K562 (cell line): ENCODE measurements around the gene C1QTNF2. TPM values are rescaled to one million over a fixed set of nuclear protein-coding genes. Genes with fewer than 3 reads are reported as not detected.

Experiments used
- ARID3B ChIP-seq: fragments of 250-450 bp; sonication (Bioruptor Pico); IDR thresholded peaks from 2 replicates; pipeline ENCODE4 v1.4.0; 2020; ENCODE audit warnings: borderline replicate concordance
- CCNT2 ChIP-seq: IDR thresholded peaks from 2 replicates; pipeline ENCODE4 v1.6.1; 2011; ENCODE audit warnings: borderline replicate concordance, low read depth, mild to moderate bottlenecking, moderate library complexity, mixed read lengths, low read length; ENCODE audit not compliant: insufficient read length; ENCODE audit errors: extremely low read depth
- ELF2 ChIP-seq: fragments of 250-450 bp; sonication (Bioruptor Pico); IDR thresholded peaks from 2 replicates; pipeline ENCODE4 v1.5.0; 2021; ENCODE audit warnings: mild to moderate bottlenecking
- GATA2 ChIP-seq: sonication (generic); formaldehyde crosslinking; IDR thresholded peaks from 2 replicates; pipeline ENCODE4 v1.4.0; 2020; ENCODE audit warnings: mild to moderate bottlenecking, missing genetic modification reagents
- HCFC1 ChIP-seq: IDR thresholded peaks from 2 replicates; pipeline ENCODE4 v1.6.1; 2012; ENCODE audit warnings: low read depth, low read length, improper control_type of control experiment
- HDAC3 ChIP-seq: fragments of 450-650 bp; IDR thresholded peaks from 2 replicates; pipeline ENCODE4 v1.6.1; 2018; ENCODE audit warnings: borderline replicate concordance, mild to moderate bottlenecking, moderate library complexity; ENCODE audit not compliant: partially characterized antibody
- HIVEP1 ChIP-seq: fragments of 250-450 bp; sonication (Bioruptor Pico); IDR thresholded peaks from 2 replicates; pipeline ENCODE4 v1.4.0; 2020; ENCODE audit warnings: mild to moderate bottlenecking
- MAFG ChIP-seq: fragments of 450-650 bp; conservative IDR thresholded peaks from 2 replicates; pipeline ENCODE4 v1.6.1; 2016; ENCODE audit warnings: missing genetic modification characterization, missing compliant biosample characterization
- MAZ ChIP-seq, 2 experiments: fragments of 450-650 bp in 1 of 2; sonication (generic) in 1 of 2; formaldehyde crosslinking; IDR thresholded peaks in 1 of 2; conservative IDR thresholded peaks in 1 of 2; 2 replicates each; pipeline versions ENCODE4 v1.4.0 to v1.5.0; 2020; ENCODE audit warnings: mild to moderate bottlenecking in 1 of 2, missing genetic modification reagents in 1 of 2
- MBD1 ChIP-seq: fragments of 250-450 bp; sonication (Bioruptor Pico); IDR thresholded peaks from 2 replicates; pipeline ENCODE4 v1.8.0; 2022; ENCODE audit warnings: inconsistent platforms
- NFE2L1 ChIP-seq: fragments of 450-650 bp; IDR thresholded peaks from 2 replicates; pipeline ENCODE4 v1.6.1; 2016; ENCODE audit warnings: missing genetic modification characterization, low read depth, mild to moderate bottlenecking, missing compliant biosample characterization, moderate library complexity, borderline replicate concordance
- RB1 ChIP-seq: fragments of 450-650 bp; IDR thresholded peaks from 2 replicates; pipeline ENCODE4 v1.6.1; 2017; ENCODE audit warnings: low read depth, mild to moderate bottlenecking
- RBBP5 ChIP-seq: fragments of 200-600 bp; sonication (generic); IDR thresholded peaks from 2 replicates; pipeline ENCODE4 v1.6.1; 2012; ENCODE audit warnings: borderline replicate concordance, mild to moderate bottlenecking, low read length, control low read depth, inconsistent platforms; ENCODE audit not compliant: insufficient read depth, poor library complexity, severe bottlenecking
- SOX6 ChIP-seq: fragments of 450-650 bp; IDR thresholded peaks from 2 replicates; pipeline ENCODE4 v1.6.1; 2014; ENCODE audit warnings: mild to moderate bottlenecking
- XRCC5 ChIP-seq: fragments of 200-400 bp; formaldehyde crosslinking; IDR thresholded peaks from 2 replicates; pipeline ENCODE4 v1.6.1; 2017; ENCODE audit warnings: low read depth, mild to moderate bottlenecking, low read length
- ZNF124 ChIP-seq: sonication (generic); formaldehyde crosslinking; IDR thresholded peaks from 2 replicates; pipeline ENCODE4 v1.8.1; 2022; ENCODE audit warnings: missing genetic modification reagents
- ZNF174 ChIP-seq: fragments of 250-450 bp; sonication (Bioruptor Pico); IDR thresholded peaks from 2 replicates; pipeline ENCODE4 v1.4.0; 2020; ENCODE audit warnings: mild to moderate bottlenecking
- ZNF263 ChIP-seq: sonication (generic); formaldehyde crosslinking; IDR thresholded peaks from 2 replicates; pipeline ENCODE4 v1.8.0; 2022; ENCODE audit warnings: mild to moderate bottlenecking, missing genetic modification reagents, borderline replicate concordance
- ZNF589 ChIP-seq: fragments of 200-800 bp; sonication (Bioruptor generic); IDR thresholded peaks from 2 replicates; pipeline ENCODE4 v1.6.1; 2016; ENCODE audit warnings: low read depth, missing genetic modification characterization, missing compliant biosample characterization
- polyA plus RNA-seq, 8 experiments: library from polyadenylated mRNA; depleted of rRNA in 4 of 8; stranded (reverse) in 5 of 8; unstranded in 3 of 8; fragments of >200 nt; fragmentation: Nextera tagmentation in 2 of 8; fragmentation: Illumina TruSeq in 1 of 8; extraction: Ambion mirVana in 2 of 8; extraction: Trizol in 1 of 8; gene quantifications; 2 replicates each; pipeline versions ENCODE4 v1.2.1 to v1.2.3, GENCODE V29; 2011 to 2014; ENCODE audit warnings: inconsistent platforms in 1 of 8, missing spikeins in 1 of 8
- total RNA-seq, 7 experiments: library from RNA; depleted of rRNA in 6 of 7; stranded (reverse); fragments of >200 nt in 6 of 7; fragmentation: Illumina TruSeq in 2 of 7; extraction: Trizol in 2 of 7; gene quantifications; 2 replicates each; pipeline versions ENCODE4 v1.2.1 to v1.2.3, GENCODE V29; 2011 to 2021; ENCODE audit warnings: low replicate concordance in 1 of 7
- TF ChIP-seq, protein P1 (sequence below): fragments of 450-650 bp; formaldehyde crosslinking; IDR thresholded peaks from 2 replicates; pipeline ENCODE4 v1.4.0; 2020; ENCODE audit warnings: mild to moderate bottlenecking
- TF ChIP-seq, protein P2 (sequence below): conservative IDR thresholded peaks from 2 replicates; pipeline ENCODE4 v1.6.1; 2011; ENCODE audit warnings: low read depth, mild to moderate bottlenecking, low read length; ENCODE audit not compliant: control insufficient read depth

C1QTNF2 gene
- total and polyA plus RNA-seq, 9 of the 15 experiments (the other 6 are each of a cell fraction or from before 2014, with no cell fraction given), result not detected

DNA sequence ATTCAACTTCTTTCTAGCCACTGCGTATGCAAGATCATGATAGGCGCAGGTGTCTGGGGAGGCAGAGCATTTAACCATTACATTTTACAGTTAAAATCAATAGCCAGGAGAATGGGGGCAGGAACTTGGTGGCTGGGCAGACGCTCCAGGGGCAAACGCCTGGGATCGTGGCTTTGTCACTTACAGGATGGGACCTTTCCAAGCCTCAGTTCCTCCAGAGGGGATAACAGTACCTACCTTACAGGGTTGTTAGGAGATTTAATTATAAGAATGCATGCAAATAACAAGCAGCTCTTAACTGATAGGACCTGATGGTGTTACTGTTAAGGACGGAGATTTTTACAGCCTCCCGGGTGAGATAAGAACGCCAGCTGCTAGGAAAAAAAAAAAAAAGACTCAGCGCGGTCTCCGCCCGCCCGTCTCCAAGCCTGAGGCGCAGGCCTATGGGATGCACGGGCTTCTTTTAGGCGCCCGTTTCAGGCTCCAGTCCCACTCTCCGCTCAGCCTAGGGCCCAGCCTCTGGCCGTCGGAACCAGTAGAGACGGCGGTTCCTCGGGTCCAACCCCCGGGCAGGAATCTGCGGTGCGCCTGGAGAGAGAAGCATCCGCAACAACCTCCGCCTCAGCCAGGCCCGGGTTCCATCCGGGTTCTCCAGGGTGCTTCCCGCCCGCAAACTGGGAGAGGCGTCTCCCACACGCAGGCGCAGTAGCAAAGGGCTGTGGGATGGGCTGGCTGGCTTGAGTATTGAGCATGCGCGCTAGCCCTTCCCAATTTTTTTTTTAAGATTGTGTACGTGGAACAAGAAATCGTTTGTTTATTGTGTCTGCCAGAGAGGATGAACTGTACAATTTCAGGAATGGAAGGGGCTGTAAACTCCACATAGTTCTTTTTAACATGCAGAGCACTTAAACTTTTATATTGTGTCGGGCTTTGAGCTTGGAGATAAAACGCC is 29.3 kb upstream of the C1QTNF2 start, which contains the start of gene FAM200C (continued):
- TF ChIP-seq, protein P1, sequence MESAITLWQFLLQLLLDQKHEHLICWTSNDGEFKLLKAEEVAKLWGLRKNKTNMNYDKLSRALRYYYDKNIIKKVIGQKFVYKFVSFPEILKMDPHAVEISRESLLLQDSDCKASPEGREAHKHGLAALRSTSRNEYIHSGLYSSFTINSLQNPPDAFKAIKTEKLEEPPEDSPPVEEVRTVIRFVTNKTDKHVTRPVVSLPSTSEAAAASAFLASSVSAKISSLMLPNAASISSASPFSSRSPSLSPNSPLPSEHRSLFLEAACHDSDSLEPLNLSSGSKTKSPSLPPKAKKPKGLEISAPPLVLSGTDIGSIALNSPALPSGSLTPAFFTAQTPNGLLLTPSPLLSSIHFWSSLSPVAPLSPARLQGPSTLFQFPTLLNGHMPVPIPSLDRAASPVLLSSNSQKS (CRISPR knock-in tag), result no peak
- peak; percentile 47 for TF ChIP-seq CCNT2
- no peak for TF ChIP-seq NFE2L1 (tag)
- TF ChIP-seq XRCC5, result no peak
- TF ChIP-seq SOX6, result peak; percentile 42; the same call in 1 of the 2 replicates
- no peak for TF ChIP-seq ZNF174 (CRISPR knock-in tag)
- TF ChIP-seq ZNF589 (CRISPR knock-in tag), result 0 out of 2 replicates have a peak, but pooled peaks have one; percentile 40
- no peak for TF ChIP-seq ARID3B (CRISPR knock-in tag)
- TF ChIP-seq RB1, result peak; percentile 79
- no peak for TF ChIP-seq ZNF263 (CRISPR knock-in tag)
- no peak for TF ChIP-seq HDAC3
- TF ChIP-seq MAZ (CRISPR knock-in tag; conservative IDR thresholded peaks at IDR 0.05 in 1 of 2, IDR thresholded peaks at IDR 0.05 in 1 of 2), result peak in 1 of 2 experiments; percentile 65; a peak in 2 of 4 replicates
- TF ChIP-seq, protein P2, sequence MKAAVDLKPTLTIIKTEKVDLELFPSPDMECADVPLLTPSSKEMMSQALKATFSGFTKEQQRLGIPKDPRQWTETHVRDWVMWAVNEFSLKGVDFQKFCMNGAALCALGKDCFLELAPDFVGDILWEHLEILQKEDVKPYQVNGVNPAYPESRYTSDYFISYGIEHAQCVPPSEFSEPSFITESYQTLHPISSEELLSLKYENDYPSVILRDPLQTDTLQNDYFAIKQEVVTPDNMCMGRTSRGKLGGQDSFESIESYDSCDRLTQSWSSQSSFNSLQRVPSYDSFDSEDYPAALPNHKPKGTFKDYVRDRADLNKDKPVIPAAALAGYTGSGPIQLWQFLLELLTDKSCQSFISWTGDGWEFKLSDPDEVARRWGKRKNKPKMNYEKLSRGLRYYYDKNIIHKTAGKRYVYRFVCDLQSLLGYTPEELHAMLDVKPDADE, result no peak; the same call in 1 of the 2 replicates
- no peak for TF ChIP-seq HIVEP1 (CRISPR knock-in tag)
- TF ChIP-seq ZNF124 (CRISPR knock-in tag), result no peak
- TF ChIP-seq HCFC1, result 0 out of 2 replicates have a peak, but pooled peaks have one; percentile 23
- TF ChIP-seq ELF2, result no peak
- peak; percentile 73 for TF ChIP-seq RBBP5
- TF ChIP-seq MBD1 (CRISPR knock-in tag), result no peak
- no peak for TF ChIP-seq GATA2 (CRISPR knock-in tag)
- TF ChIP-seq MAFG (tag), result no peak
